Glomerular visceral epithelial cell (primary cell): Measurements from ENCODE around the gene ADGRG2.

Experiments
- DNase-seq: peaks from one replicate; pipeline ENCODE4 v3.0.0-alpha.2; 2016; ENCODE audit errors: extremely low spot score

ADGRG2 gene

GRCh38 chrX:18951032-18951431 lies 171.2 kb downstream of the ADGRG2 start:
- DNase-seq: no peak

- no peak for DNase-seq
Observed at GRCh38 chrX:18949944-18950301, 172.3 kb downstream of the ADGRG2 start.

- DNase-seq: no peak
Observed at GRCh38 chrX:18949291-18949943, 172.9 kb downstream of the ADGRG2 start.

- no peak for DNase-seq
Observed at GRCh38 chrX:18946611-18947010, 175.7 kb downstream of the ADGRG2 start.

GRCh38 chrX:18946157-18946556 lies 176.1 kb downstream of the ADGRG2 start:
- DNase-seq: no peak

- DNase-seq: no peak
Observed at GRCh38 chrX:18945483-18945882, 176.8 kb downstream of the ADGRG2 start.

- DNase-seq: no peak
Observed at GRCh38 chrX:18944482-18944881, 177.8 kb downstream of the ADGRG2 start.

- no peak for DNase-seq
Observed at GRCh38 chrX:18941896-18942295, 180.4 kb downstream of the ADGRG2 start.
